OCI-LY7 (cell line): ENCODE results near the gene KLF3.

Experiments
- EZH2phosphoT487 ChIP-seq: fragments of 200-600 bp; sonication (generic); IDR thresholded peaks from 2 replicates; pipeline ENCODE4 v1.6.1; 2018; ENCODE audit warnings: low read depth, borderline replicate concordance, mild to moderate bottlenecking, mixed run types, antibody characterized with exemption, low read length, moderate library complexity, mixed read lengths
- TF ChIP-seq, protein P1 (sequence below): fragments of 200-600 bp; sonication (generic); conservative IDR thresholded peaks from 2 replicates; pipeline ENCODE4 v1.5.1; 2014; ENCODE audit warnings: mild to moderate bottlenecking, antibody characterized with exemption, low read length, moderate library complexity, mixed read lengths

DNA sequence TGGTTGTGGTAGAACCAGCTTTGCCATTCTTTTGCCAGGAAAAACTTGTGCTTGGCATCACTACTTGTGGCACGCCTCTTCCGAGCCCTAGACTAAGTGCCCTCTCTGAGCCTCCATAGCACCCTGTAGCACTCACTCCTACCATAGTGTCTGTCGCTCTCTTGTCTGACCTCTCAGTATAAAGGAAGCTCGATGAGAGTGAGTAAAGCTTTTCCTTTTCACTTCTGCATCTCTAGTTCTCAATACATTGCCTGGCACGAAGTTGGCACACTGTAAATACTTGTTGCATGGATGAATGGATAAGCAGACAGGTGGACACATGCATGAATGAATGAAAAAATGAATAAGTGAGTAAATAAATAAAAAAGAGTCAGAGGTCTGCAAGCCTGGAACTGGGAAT lies 70.4 kb downstream of the KLF3 start:
- TF ChIP-seq, protein P1, sequence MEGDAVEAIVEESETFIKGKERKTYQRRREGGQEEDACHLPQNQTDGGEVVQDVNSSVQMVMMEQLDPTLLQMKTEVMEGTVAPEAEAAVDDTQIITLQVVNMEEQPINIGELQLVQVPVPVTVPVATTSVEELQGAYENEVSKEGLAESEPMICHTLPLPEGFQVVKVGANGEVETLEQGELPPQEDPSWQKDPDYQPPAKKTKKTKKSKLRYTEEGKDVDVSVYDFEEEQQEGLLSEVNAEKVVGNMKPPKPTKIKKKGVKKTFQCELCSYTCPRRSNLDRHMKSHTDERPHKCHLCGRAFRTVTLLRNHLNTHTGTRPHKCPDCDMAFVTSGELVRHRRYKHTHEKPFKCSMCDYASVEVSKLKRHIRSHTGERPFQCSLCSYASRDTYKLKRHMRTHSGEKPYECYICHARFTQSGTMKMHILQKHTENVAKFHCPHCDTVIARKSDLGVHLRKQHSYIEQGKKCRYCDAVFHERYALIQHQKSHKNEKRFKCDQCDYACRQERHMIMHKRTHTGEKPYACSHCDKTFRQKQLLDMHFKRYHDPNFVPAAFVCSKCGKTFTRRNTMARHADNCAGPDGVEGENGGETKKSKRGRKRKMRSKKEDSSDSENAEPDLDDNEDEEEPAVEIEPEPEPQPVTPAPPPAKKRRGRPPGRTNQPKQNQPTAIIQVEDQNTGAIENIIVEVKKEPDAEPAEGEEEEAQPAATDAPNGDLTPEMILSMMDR, result no peak
- TF ChIP-seq EZH2phosphoT487, result no peak
